SK-N-SH (cell line): ENCODE results near the gene POLR3G.

Source experiments
- MAX ChIP-seq: IDR thresholded peaks from 2 replicates; pipeline ENCODE4 v1.4.0; 2012; ENCODE audit warnings: low read depth
- NFIC ChIP-seq: IDR thresholded peaks from 2 replicates; pipeline ENCODE4 v1.4.0; 2012; ENCODE audit warnings: borderline replicate concordance
- POLR2AphosphoS5 ChIP-seq: IDR thresholded peaks from 2 replicates; pipeline ENCODE4 v1.6.1; 2012; ENCODE audit warnings: low read depth, low read length
- TAF1 ChIP-seq: IDR thresholded peaks from 2 replicates; pipeline ENCODE4 v1.6.1; 2012; ENCODE audit warnings: low read depth, mild to moderate bottlenecking, low read length, moderate library complexity, borderline replicate concordance
- TF ChIP-seq, protein P1 (sequence below): fragments of 200-600 bp; sonication (generic); IDR thresholded peaks from 2 replicates; pipeline ENCODE4 v1.6.1; 2017; ENCODE audit warnings: antibody characterized with exemption, mild to moderate bottlenecking, moderate library complexity

GRCh38 chr5:90479611-90480385 is 5.1 kb downstream of the POLR3G start:
- TF ChIP-seq, protein P1, sequence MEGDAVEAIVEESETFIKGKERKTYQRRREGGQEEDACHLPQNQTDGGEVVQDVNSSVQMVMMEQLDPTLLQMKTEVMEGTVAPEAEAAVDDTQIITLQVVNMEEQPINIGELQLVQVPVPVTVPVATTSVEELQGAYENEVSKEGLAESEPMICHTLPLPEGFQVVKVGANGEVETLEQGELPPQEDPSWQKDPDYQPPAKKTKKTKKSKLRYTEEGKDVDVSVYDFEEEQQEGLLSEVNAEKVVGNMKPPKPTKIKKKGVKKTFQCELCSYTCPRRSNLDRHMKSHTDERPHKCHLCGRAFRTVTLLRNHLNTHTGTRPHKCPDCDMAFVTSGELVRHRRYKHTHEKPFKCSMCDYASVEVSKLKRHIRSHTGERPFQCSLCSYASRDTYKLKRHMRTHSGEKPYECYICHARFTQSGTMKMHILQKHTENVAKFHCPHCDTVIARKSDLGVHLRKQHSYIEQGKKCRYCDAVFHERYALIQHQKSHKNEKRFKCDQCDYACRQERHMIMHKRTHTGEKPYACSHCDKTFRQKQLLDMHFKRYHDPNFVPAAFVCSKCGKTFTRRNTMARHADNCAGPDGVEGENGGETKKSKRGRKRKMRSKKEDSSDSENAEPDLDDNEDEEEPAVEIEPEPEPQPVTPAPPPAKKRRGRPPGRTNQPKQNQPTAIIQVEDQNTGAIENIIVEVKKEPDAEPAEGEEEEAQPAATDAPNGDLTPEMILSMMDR: no peak
- TF ChIP-seq POLR2AphosphoS5: no peak
- no peak for TF ChIP-seq TAF1
- no peak for TF ChIP-seq MAX
- TF ChIP-seq NFIC: no peak
